A673 (cell line): ENCODE measurements around the gene ATE1.

Source experiments
- CTCF ChIP-seq: fragments of 300-800, 200-600 bp; sonication (generic); conservative IDR thresholded peaks from 2 replicates; pipeline ENCODE4 v1.5.1; 2017; ENCODE audit warnings: low read depth, mild to moderate bottlenecking, antibody characterized with exemption, low read length, moderate library complexity, mixed read lengths
- EZH2 ChIP-seq: fragments of 200-600 bp; sonication (generic); IDR thresholded peaks from 2 replicates; pipeline ENCODE4 v1.6.1; 2017; ENCODE audit warnings: borderline replicate concordance, low read depth, mild to moderate bottlenecking, mixed read lengths, antibody characterized with exemption, low read length; ENCODE audit not compliant: poor library complexity, severe bottlenecking

DNA sequence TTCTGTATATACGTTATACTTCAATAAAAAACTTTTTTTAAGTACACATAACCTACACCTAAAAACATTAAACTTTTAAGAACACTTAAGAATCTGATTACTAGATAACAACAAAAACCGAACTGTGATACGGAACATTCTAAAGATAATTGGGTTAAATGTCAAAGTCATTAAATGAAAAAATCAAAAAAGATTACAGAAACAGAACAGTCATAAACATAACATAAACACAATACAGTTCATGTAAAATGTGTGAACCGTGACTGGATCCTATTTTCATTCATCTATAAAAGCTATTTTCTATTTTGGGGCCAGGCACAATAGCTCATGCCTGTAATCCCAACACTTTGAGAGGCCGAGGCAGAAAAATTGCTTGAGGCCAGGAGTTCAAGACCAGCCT, 38.6 kb downstream of the ATE1 start:
- TF ChIP-seq CTCF, result no peak
- TF ChIP-seq EZH2, result no peak
